ENCODE data around the gene HELZ. TPM values are rescaled to one million over a fixed set of nuclear protein-coding genes. Genes with fewer than 3 reads are reported as not detected.

HELZ gene
- polyA plus RNA-seq, 2 of the 4 experiments (the other 2 are of a cell fraction), result 5.6 to 18.3 TPM

DNA sequence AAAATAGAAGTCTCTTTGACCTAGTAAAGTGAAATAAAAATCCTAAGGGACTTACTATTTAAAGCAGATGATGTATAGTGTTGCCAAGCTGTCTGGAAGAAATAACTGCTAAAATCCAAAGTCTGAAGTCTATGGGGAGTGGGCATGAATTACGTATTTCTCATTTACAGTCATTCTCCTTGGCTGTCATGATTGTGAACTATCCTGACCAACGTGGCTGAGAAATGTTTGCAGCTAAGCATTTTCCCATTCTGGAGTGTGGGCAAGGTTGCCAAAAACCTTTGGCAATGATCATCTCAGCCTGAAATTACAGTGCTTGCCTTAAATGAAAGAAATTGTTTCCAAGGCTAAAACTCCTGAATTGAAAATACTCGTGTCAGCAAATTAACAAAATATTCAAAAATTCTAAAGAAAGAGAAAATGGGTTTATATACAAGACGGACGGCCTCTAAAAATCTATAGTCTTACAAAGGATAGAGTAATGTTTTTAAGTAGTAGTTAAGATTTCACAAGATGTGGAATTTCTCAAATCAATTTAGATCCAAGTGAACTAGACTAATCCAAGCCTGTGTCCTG lies 123.6 kb downstream of the HELZ start:
- 91% methylated on average over 5 of the region's 5 CpGs for WGBS (ENCODE audit: missing lambda C conversion rate)
- no peak for FAIRE-seq

DNA sequence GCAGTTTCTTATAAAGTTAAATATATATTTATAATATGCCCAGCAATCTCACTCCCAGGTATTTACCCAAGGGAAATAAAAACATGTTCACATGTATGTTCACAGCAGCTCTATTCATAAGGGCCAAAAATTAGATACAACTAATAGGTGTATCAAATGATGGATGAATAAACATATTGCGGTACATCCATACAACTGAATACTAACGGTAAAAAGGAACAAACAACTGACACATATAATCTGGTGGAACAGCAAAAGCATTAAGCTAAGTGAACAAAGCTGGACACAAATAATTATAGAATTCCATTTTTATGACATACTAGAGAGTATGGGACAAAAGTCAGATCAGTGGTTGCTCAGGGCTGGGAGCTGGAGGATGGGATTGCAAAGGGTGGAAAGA lies 125.9 kb downstream of the HELZ start:
- ChIA-PET POLR2A (no interaction called here), CTCF (no interaction called here)
- no peak overlapping the region for H3K4me3 ChIP-seq
- no peak overlapping the region for H3K27ac ChIP-seq
- FAIRE-seq (no peak), ATAC-seq (no peak), DNase-seq (ENCODE audit: low read depth in 1 of 2, low spot score in 1 of 2) (no peak)
- 100% methylated on average over 2 of the region's 2 CpGs for whole genome bisulfite sequencing (ENCODE audit: missing lambda C conversion rate)
- 0 out of 3 replicates have a peak, but pooled peaks cover 3% of the 10 kb centered on the region for H3K9me3 ChIP-seq
- H3K4me1 ChIP-seq, result no peaks in the 10 kb centered on the region
- no peak overlapping the region for H3K4me2 ChIP-seq
- TF ChIP-seq TFCP2L1 (CRISPR knock-in tag; IDR thresholded peaks at IDR 0.05) (no peak), RARB (CRISPR knock-in tag; IDR thresholded peaks at IDR 0.05) (no peak), FOSL2 (IDR thresholded peaks at IDR 0.05) (no peak), FOSL2 (CRISPR knock-in tag; IDR thresholded peaks at IDR 0.05) (no peak), GATA3 (IDR thresholded peaks at IDR 0.05; ENCODE audit: borderline replicate concordance) (no peak), FOXS1 (CRISPR knock-in tag; IDR thresholded peaks at IDR 0.05) (no peak)
- TF ChIP-seq, protein P1, sequence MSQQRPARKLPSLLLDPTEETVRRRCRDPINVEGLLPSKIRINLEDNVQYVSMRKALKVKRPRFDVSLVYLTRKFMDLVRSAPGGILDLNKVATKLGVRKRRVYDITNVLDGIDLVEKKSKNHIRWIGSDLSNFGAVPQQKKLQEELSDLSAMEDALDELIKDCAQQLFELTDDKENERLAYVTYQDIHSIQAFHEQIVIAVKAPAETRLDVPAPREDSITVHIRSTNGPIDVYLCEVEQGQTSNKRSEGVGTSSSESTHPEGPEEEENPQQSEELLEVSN (IDR thresholded peaks at IDR 0.05; ENCODE audit: borderline replicate concordance, low read depth), result no peak

More for the DNA sequence above, 123.6 kb downstream of the HELZ start:
- no peak overlapping the region for H3K27ac ChIP-seq
- ChIA-PET POLR2A (no interaction called here), CTCF (interaction anchor here (0.6 to 1.5 kb wide), 2 partner anchors 11 to 37 kb away, joined by 4 to 5 read pairs; no protein-coding TSS in a partner anchor)
- no peaks in the 10 kb centered on the region for H3K9me3 ChIP-seq
- H3K4me2 ChIP-seq, result no peak overlapping the region
- no peak for TF ChIP-seq HDAC2 (IDR thresholded peaks at IDR 0.05)
- peak; percentile 96 for TF ChIP-seq MAFK (IDR thresholded peaks at IDR 0.05; ENCODE audit: partially characterized antibody)
- no peaks in the 10 kb centered on the region for H3K4me1 ChIP-seq
- DNase-seq (ENCODE audit: low read depth in 1 of 2, low spot score in 1 of 2), result no peak
- no peak for ATAC-seq
- H3K4me3 ChIP-seq, result no peak overlapping the region

DNA sequence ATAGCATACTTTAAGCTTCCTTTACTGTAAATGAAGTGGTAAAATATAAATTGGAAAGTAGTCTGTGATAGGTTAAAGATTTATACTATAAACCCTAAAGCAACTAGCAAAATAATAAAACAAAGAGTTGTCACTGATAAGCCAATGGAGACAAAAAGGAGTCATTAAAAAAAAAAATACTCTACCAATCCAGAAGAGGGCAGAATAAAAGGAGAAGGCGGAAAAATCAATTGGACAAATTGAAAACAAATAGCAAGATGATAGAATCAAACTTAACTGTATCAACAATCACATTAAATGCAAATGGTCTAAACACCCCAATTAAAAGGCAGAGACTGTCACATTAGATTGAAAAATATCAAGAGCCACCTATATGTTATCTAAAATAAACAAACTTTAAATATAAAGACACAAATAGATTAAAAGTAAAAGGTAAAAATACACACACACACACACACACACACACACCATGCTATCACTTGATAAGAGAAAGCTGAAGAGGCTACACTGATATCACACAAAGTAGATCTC lies 128.9 kb downstream of the HELZ start:
- no peak overlapping the region for H3K4me3 ChIP-seq
- no peak overlapping the region for H3K27ac ChIP-seq
- H3K9me3 ChIP-seq, result 0 out of 3 replicates have a peak, but pooled peaks cover 3% of the 10 kb centered on the region
- no peak overlapping the region for H3K4me2 ChIP-seq
- DNase-seq (ENCODE audit: low read depth in 1 of 2, low spot score in 1 of 2) (no peak), FAIRE-seq (no peak), ATAC-seq (no peak)
- TF ChIP-seq POLR2A (IDR thresholded peaks at IDR 0.05; ENCODE audit: low read length), result no peak
- 0 out of 3 replicates have a peak, but pooled peaks have one; percentile 8 for TF ChIP-seq CTCF (IDR thresholded peaks at IDR 0.05)
- H3K4me1 ChIP-seq, result no peaks in the 10 kb centered on the region
- ChIA-PET CTCF (interaction anchor here (0.5 to 1.9 kb wide), 2 partner anchors 42 to 970 kb away, joined by 3 to 6 read pairs; no protein-coding TSS in a partner anchor), POLR2A (no interaction called here)
- 94% methylated on average over 1 of the region's 1 CpG for WGBS (ENCODE audit: missing lambda C conversion rate)

- DNase-seq (ENCODE audit: low read depth in 1 of 2, low spot score in 1 of 2), result no peak
- H3K4me3 ChIP-seq, result no peak overlapping the region
- no peaks in the 10 kb centered on the region for H3K4me1 ChIP-seq
- ChIA-PET CTCF (interaction anchor here (1.9 kb wide), 1 partner anchor 43 kb away, joined by 6 read pairs; no protein-coding TSS in a partner anchor), POLR2A (no interaction called here)
- no peak overlapping the region for H3K27ac ChIP-seq
- H3K9me3 ChIP-seq, result 0 out of 3 replicates have a peak, but pooled peaks cover 3% of the 10 kb centered on the region
- no peak overlapping the region for H3K4me2 ChIP-seq
- 86% methylated on average over 1 of the region's 1 CpG for WGBS (ENCODE audit: missing lambda C conversion rate)
- TF ChIP-seq ZNF302 (CRISPR knock-in tag; IDR thresholded peaks at IDR 0.05) (no peak), HOXA7 (CRISPR knock-in tag; IDR thresholded peaks at IDR 0.05) (no peak), CBX8 (IDR thresholded peaks at IDR 0.05) (no peak), MYC (IDR thresholded peaks at IDR 0.05; ENCODE audit: borderline replicate concordance, low read length) (no peak), KDM1A (IDR thresholded peaks at IDR 0.05; ENCODE audit: low read depth) (no peak), NPAS2 (CRISPR knock-in tag; IDR thresholded peaks at IDR 0.05; ENCODE audit: borderline replicate concordance) (no peak), RARB (CRISPR knock-in tag; IDR thresholded peaks at IDR 0.05) (no peak), FOSB (CRISPR knock-in tag; IDR thresholded peaks at IDR 0.05) (no peak), ZC3H11A (IDR thresholded peaks at IDR 0.05) (no peak), MAFK (IDR thresholded peaks at IDR 0.05; ENCODE audit: partially characterized antibody) (no peak), SMC3 (IDR thresholded peaks at IDR 0.05) (no peak), JUN (IDR thresholded peaks at IDR 0.05) (no peak), BHLHE40 (IDR thresholded peaks at IDR 0.05; ENCODE audit: low read depth, low read length) (no peak), MAZ (IDR thresholded peaks at IDR 0.05; ENCODE audit: borderline replicate concordance, low read depth, low read length) (no peak), NFE2L2 (conservative IDR thresholded peaks at IDR 0.05; ENCODE audit: low read length) (no peak)
- TF ChIP-seq, protein P1 (IDR thresholded peaks at IDR 0.05; ENCODE audit: borderline replicate concordance, low read depth), result no peak
- FAIRE-seq, result no peak
- no peak for ATAC-seq
Observed at GRCh38 chr17:67115401-67115800, 129.6 kb downstream of the HELZ start.
